Loucy (cell line): ENCODE results near the gene BTG4.

Experiments used
- H2AFZ ChIP-seq: fragments of 200-600 bp; sonication (generic); 2 replicates; pipeline ENCODE4 v1.6.0; 2016; ENCODE audit warnings: antibody characterized with exemption, mild to moderate bottlenecking, low read length, moderate library complexity
- H3F3A ChIP-seq: fragments of 200-600 bp; 2 replicates; pipeline ENCODE4 v1.6.0; 2016; ENCODE audit warnings: antibody characterized with exemption, low read depth, mild to moderate bottlenecking
- H3K27me3 ChIP-seq: fragments of 200-600 bp; sonication (generic); 2 replicates; pipeline ENCODE4 v1.6.1; 2014; ENCODE audit warnings: low read length, mild to moderate bottlenecking; ENCODE audit not compliant: insufficient read depth, poor library complexity, severe bottlenecking
- H3K36me3 ChIP-seq: fragments of 200-600 bp; sonication (generic); 2 replicates; pipeline ENCODE4 v1.6.1; 2016; ENCODE audit warnings: low read length; ENCODE audit not compliant: insufficient read depth
- H3K4me1 ChIP-seq: fragments of 200-600 bp; sonication (generic); 2 replicates; pipeline ENCODE4 v1.5.1; 2014; ENCODE audit warnings: low read length, mild to moderate bottlenecking; ENCODE audit not compliant: insufficient read depth, poor library complexity, severe bottlenecking
- H3K4me2 ChIP-seq: fragments of 200-600 bp; sonication (generic); 2 replicates; pipeline ENCODE4 v1.6.0; 2014; ENCODE audit warnings: antibody characterized with exemption, low read length, low read depth, mild to moderate bottlenecking; ENCODE audit not compliant: poor library complexity, severe bottlenecking
- H3K4me3 ChIP-seq: fragments of 200-600 bp; sonication (generic); 2 replicates; pipeline ENCODE4 v1.5.1; 2014; ENCODE audit warnings: low read length, mild to moderate bottlenecking, mixed read lengths; ENCODE audit not compliant: poor library complexity, severe bottlenecking
- H3K79me2 ChIP-seq: fragments of 200-600 bp; sonication (generic); 2 replicates; pipeline ENCODE4 v1.6.1; 2014; ENCODE audit warnings: low read length; ENCODE audit not compliant: insufficient read depth
- H3K9ac ChIP-seq: fragments of 200-600 bp; sonication (generic); 2 replicates; pipeline ENCODE4 v1.6.0; 2014; ENCODE audit warnings: mild to moderate bottlenecking, low read depth, low read length, moderate library complexity; ENCODE audit not compliant: poor library complexity, severe bottlenecking
- H3K9me2 ChIP-seq: fragments of 200-600 bp; sonication (generic); replicated peaks from 2 replicates; pipeline ENCODE4 v1.6.1; 2016; ENCODE audit warnings: low read depth, low read length, mixed read lengths
- H3K9me3 ChIP-seq: fragments of 200-600 bp; sonication (generic); 2 replicates; pipeline ENCODE4 v1.6.1; 2014; ENCODE audit warnings: mild to moderate bottlenecking, antibody characterized with exemption, low read length, low read depth; ENCODE audit not compliant: insufficient read depth
- H4K20me1 ChIP-seq: fragments of 200-600 bp; sonication (generic); 2 replicates; pipeline ENCODE4 v1.6.0; 2014; ENCODE audit warnings: antibody characterized with exemption, low read length, mild to moderate bottlenecking; ENCODE audit not compliant: insufficient read depth, poor library complexity, severe bottlenecking
- CTCF ChIP-seq: fragments of 200-600 bp; sonication (generic); conservative IDR thresholded peaks from 2 replicates; pipeline ENCODE4 v1.5.1; 2014; ENCODE audit warnings: mild to moderate bottlenecking, antibody characterized with exemption, low read length
- EZH2phosphoT487 ChIP-seq: fragments of 200-600 bp; IDR thresholded peaks from 2 replicates; pipeline ENCODE4 v1.6.1; 2018; ENCODE audit warnings: antibody characterized with exemption, mild to moderate bottlenecking, moderate library complexity, borderline replicate concordance

BTG4 gene

GRCh38 chr11:111549869-111550203 is 37.6 kb upstream of the BTG4 start:
- Histone ChIP-seq H3K36me3 (no peaks in the 10 kb centered on the region), H3K9me2 (no peaks in the 10 kb centered on the region), H3K9me3 (no peaks in the 10 kb centered on the region), H4K20me1 (no peaks in the 10 kb centered on the region), H3F3A (no peaks in the 10 kb centered on the region), H3K4me3 (no peak overlapping the region), H3K4me1 (no peaks in the 10 kb centered on the region), H3K79me2 (no peaks in the 10 kb centered on the region), H2AFZ (no peak overlapping the region), H3K27me3 (no peaks in the 10 kb centered on the region), H3K4me2 (no peak overlapping the region), H3K9ac (no peak overlapping the region)
- TF ChIP-seq EZH2phosphoT487 (no peak), CTCF (no peak)

- Histone ChIP-seq H3K36me3 (no peaks in the 10 kb centered on the region), H3K27me3 (no peaks in the 10 kb centered on the region), H3K9me3 (no peaks in the 10 kb centered on the region), H3K4me3 (no peak overlapping the region), H3K4me1 (no peaks in the 10 kb centered on the region), H3K4me2 (no peak overlapping the region), H3K9ac (no peak overlapping the region), H3K79me2 (no peaks in the 10 kb centered on the region), H3K9me2 (no peaks in the 10 kb centered on the region), H2AFZ (no peak overlapping the region), H3F3A (no peaks in the 10 kb centered on the region), H4K20me1 (no peaks in the 10 kb centered on the region)
- TF ChIP-seq CTCF (no peak), EZH2phosphoT487 (no peak)
Observed at GRCh38 chr11:111549196-111549868, 37.1 kb upstream of the BTG4 start.

GRCh38 chr11:111548525-111548924 is 36.3 kb upstream of the BTG4 start:
- Histone ChIP-seq H3K4me2 (no peak overlapping the region), H3K9ac (no peak overlapping the region), H3K4me1 (no peaks in the 10 kb centered on the region), H4K20me1 (no peaks in the 10 kb centered on the region), H3F3A (no peaks in the 10 kb centered on the region), H2AFZ (no peak overlapping the region), H3K9me3 (no peaks in the 10 kb centered on the region), H3K36me3 (no peaks in the 10 kb centered on the region), H3K27me3 (no peaks in the 10 kb centered on the region), H3K9me2 (no peaks in the 10 kb centered on the region), H3K4me3 (no peak overlapping the region), H3K79me2 (no peaks in the 10 kb centered on the region)
- no peak for TF ChIP-seq CTCF
- TF ChIP-seq EZH2phosphoT487, result no peak
